Measurements from ENCODE around the gene CT45A6.
"Not testable (repeated sequence)": the region's sequence is repeated elsewhere in the genome, so short reads cannot be mapped to it uniquely, and the experiment has no call there.

The CT45A6 gene

GRCh38 chrX:135802687-135803086 is at the start of gene CT45A6:
Gene CT45A6, minus strand, starts transcription at chrX:135802787. Its CDS starts 3,794 bp downstream, at chrX:135798993.
- DNase-seq (ENCODE audit: low spot score): not testable (repeated sequence)

- DNase-seq (ENCODE audit: low spot score): not testable (repeated sequence)
Observed at GRCh38 chrX:135837180-135837579, 34.6 kb upstream of the CT45A6 start, which contains the start of gene CT45A7. Gene CT45A7, minus strand, starts transcription at chrX:135837280. Its CDS starts 3,747 bp downstream, at chrX:135833533.

GRCh38 chrX:135819912-135820311 is 17.3 kb upstream of the CT45A6 start, which contains the start of gene CT45A2:
Gene CT45A2, minus strand, starts transcription at chrX:135820012. Its CDS starts 3,747 bp downstream, at chrX:135816265.
- not testable (repeated sequence) for DNase-seq (ENCODE audit: low spot score)

GRCh38 chrX:135785403-135785802 is 17.2 kb downstream of the CT45A6 start, which contains the start of gene CT45A5:
Gene CT45A5, minus strand, starts transcription at chrX:135785503. Its CDS starts 3,774 bp downstream, at chrX:135781729.
- not testable (repeated sequence) for DNase-seq (ENCODE audit: low spot score)

GRCh38 chrX:135768091-135768490 is 34.5 kb downstream of the CT45A6 start, which contains the start of gene CT45A3:
Gene CT45A3, minus strand, starts transcription at chrX:135768191. Its CDS starts 3,747 bp downstream, at chrX:135764444.
- not testable (repeated sequence) for DNase-seq (ENCODE audit: low spot score)

GRCh38 chrX:135744739-135745138 is 57.8 kb downstream of the CT45A6 start:
- DNase-seq (ENCODE audit: low spot score): not testable (repeated sequence)

All from GM20000 (cell line).